ENCODE results near the gene FOXN3. TPM values are rescaled to one million over a fixed set of nuclear protein-coding genes. Genes with fewer than 3 reads are reported as not detected.

FOXN3 gene
- polyA plus RNA-seq, 1 donor from 2014 or later, result 10.3 TPM

GRCh38 chr14:89209558-89209957 lies 207.5 kb downstream of the FOXN3 start:
- no peaks in the 10 kb centered on the region for H3K79me2 ChIP-seq (replicated peaks; ENCODE audit: insufficient read depth, low read length)

GRCh38 chr14:89207925-89208328 lies 209.1 kb downstream of the FOXN3 start:
- Histone ChIP-seq H3K27ac (ENCODE audit: low read length) (no peak overlapping the region), H2AFZ (ENCODE audit: low read depth, low read length) (no peak overlapping the region), H3K9me2 (ENCODE audit: insufficient read depth, low read length) (no peaks in the 10 kb centered on the region), H3F3A (ENCODE audit: insufficient read depth, low read length, poor library complexity, severe bottlenecking) (no peaks in the 10 kb centered on the region), H3K4me3 (ENCODE audit: low read length) (no peak overlapping the region), H3K27me3 (ENCODE audit: insufficient read depth, low read depth, low read length) (no peaks in the 10 kb centered on the region), H3K4me2 (ENCODE audit: low read length) (no peak overlapping the region), H3K9me3 (ENCODE audit: low read length) (no peaks in the 10 kb centered on the region), H3K79me2 (replicated peaks; ENCODE audit: insufficient read depth, low read length) (no peaks in the 10 kb centered on the region), H3K9ac (ENCODE audit: low read length) (no peak overlapping the region), H4K20me1 (ENCODE audit: insufficient read depth) (no peaks in the 10 kb centered on the region), H3K36me3 (ENCODE audit: insufficient read depth, low read length) (no peaks in the 10 kb centered on the region)
- TF ChIP-seq, protein P1, sequence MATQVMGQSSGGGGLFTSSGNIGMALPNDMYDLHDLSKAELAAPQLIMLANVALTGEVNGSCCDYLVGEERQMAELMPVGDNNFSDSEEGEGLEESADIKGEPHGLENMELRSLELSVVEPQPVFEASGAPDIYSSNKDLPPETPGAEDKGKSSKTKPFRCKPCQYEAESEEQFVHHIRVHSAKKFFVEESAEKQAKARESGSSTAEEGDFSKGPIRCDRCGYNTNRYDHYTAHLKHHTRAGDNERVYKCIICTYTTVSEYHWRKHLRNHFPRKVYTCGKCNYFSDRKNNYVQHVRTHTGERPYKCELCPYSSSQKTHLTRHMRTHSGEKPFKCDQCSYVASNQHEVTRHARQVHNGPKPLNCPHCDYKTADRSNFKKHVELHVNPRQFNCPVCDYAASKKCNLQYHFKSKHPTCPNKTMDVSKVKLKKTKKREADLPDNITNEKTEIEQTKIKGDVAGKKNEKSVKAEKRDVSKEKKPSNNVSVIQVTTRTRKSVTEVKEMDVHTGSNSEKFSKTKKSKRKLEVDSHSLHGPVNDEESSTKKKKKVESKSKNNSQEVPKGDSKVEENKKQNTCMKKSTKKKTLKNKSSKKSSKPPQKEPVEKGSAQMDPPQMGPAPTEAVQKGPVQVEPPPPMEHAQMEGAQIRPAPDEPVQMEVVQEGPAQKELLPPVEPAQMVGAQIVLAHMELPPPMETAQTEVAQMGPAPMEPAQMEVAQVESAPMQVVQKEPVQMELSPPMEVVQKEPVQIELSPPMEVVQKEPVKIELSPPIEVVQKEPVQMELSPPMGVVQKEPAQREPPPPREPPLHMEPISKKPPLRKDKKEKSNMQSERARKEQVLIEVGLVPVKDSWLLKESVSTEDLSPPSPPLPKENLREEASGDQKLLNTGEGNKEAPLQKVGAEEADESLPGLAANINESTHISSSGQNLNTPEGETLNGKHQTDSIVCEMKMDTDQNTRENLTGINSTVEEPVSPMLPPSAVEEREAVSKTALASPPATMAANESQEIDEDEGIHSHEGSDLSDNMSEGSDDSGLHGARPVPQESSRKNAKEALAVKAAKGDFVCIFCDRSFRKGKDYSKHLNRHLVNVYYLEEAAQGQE (IDR thresholded peaks at IDR 0.05; ENCODE audit: borderline replicate concordance), result no peak
- TF ChIP-seq EP300 (conservative IDR thresholded peaks at IDR 0.05; ENCODE audit: poor library complexity, severe bottlenecking), result no peak
- TF ChIP-seq POLR2AphosphoS5 (IDR thresholded peaks at IDR 0.05), result no peak
- TF ChIP-seq EZH2 (IDR thresholded peaks at IDR 0.05; ENCODE audit: borderline replicate concordance, insufficient read depth, low read length, poor library complexity, severe bottlenecking), result no peak
- TF ChIP-seq MXI1 (conservative IDR thresholded peaks at IDR 0.05; ENCODE audit: poor library complexity, severe bottlenecking), result no peak
- no peak for TF ChIP-seq SMC3 (conservative IDR thresholded peaks at IDR 0.05; ENCODE audit: poor library complexity)
- no peak for TF ChIP-seq RAD21 (conservative IDR thresholded peaks at IDR 0.05)
- TF ChIP-seq TAF1 (IDR thresholded peaks at IDR 0.05; ENCODE audit: low read depth), result no peak
- no peak for TF ChIP-seq CTCF (IDR thresholded peaks at IDR 0.05; ENCODE audit: poor library complexity, severe bottlenecking)

More at GRCh38 chr14:89209558-89209957, 207.5 kb downstream of the FOXN3 start:
- H2AFZ ChIP-seq (ENCODE audit: low read depth, low read length), result no peak overlapping the region
- no peaks in the 10 kb centered on the region for H3K36me3 ChIP-seq (ENCODE audit: insufficient read depth, low read length)
- H3K9ac ChIP-seq (ENCODE audit: low read length), result no peak overlapping the region
- no peaks in the 10 kb centered on the region for H3F3A ChIP-seq (ENCODE audit: insufficient read depth, low read length, poor library complexity, severe bottlenecking)
- H3K27me3 ChIP-seq (ENCODE audit: insufficient read depth, low read depth, low read length), result no peaks in the 10 kb centered on the region
- H3K4me3 ChIP-seq (ENCODE audit: low read length), result no peak overlapping the region
- no peaks in the 10 kb centered on the region for H3K9me3 ChIP-seq (ENCODE audit: low read length)
- no peak overlapping the region for H3K27ac ChIP-seq (ENCODE audit: low read length)
- no peak for TF ChIP-seq MXI1 (conservative IDR thresholded peaks at IDR 0.05; ENCODE audit: poor library complexity, severe bottlenecking)
- TF ChIP-seq EP300 (conservative IDR thresholded peaks at IDR 0.05; ENCODE audit: poor library complexity, severe bottlenecking), result no peak
- TF ChIP-seq SMC3 (conservative IDR thresholded peaks at IDR 0.05; ENCODE audit: poor library complexity), result no peak
- TF ChIP-seq CTCF (IDR thresholded peaks at IDR 0.05; ENCODE audit: poor library complexity, severe bottlenecking), result no peak
- TF ChIP-seq, protein P1 (IDR thresholded peaks at IDR 0.05; ENCODE audit: borderline replicate concordance), result no peak
- TF ChIP-seq EZH2 (IDR thresholded peaks at IDR 0.05; ENCODE audit: borderline replicate concordance, insufficient read depth, low read length, poor library complexity, severe bottlenecking), result no peak
- TF ChIP-seq POLR2AphosphoS5 (IDR thresholded peaks at IDR 0.05), result no peak
- TF ChIP-seq TAF1 (IDR thresholded peaks at IDR 0.05; ENCODE audit: low read depth), result no peak
- no peak for TF ChIP-seq RAD21 (conservative IDR thresholded peaks at IDR 0.05)
- no peak overlapping the region for H3K4me2 ChIP-seq (ENCODE audit: low read length)
- no peaks in the 10 kb centered on the region for H3K9me2 ChIP-seq (ENCODE audit: insufficient read depth, low read length)
- no peaks in the 10 kb centered on the region for H4K20me1 ChIP-seq (ENCODE audit: insufficient read depth)

All from neural cell (in vitro differentiated cells).